GM18858 (cell line): ENCODE measurements around the gene DCAF4L1.

Experiments
- ATAC-seq: cut with Tn5 transposase; IDR thresholded peaks from one replicate; pipeline ENCODE4 v1.9.1; 2021; ENCODE audit not compliant: unreplicated experiment

DCAF4L1 gene

GRCh38 chr4:41990365-41991111 is 9.0 kb downstream of the DCAF4L1 start, which contains the start of gene SLC30A9:
Gene SLC30A9 (plus strand): TSS chr4:41990530. CDS start chr4:41990652, 122 bp downstream.
- peak; percentile 98 for ATAC-seq

- no peak for ATAC-seq
Measured at GRCh38 chr4:41991916-41992767, 10.6 kb downstream of the DCAF4L1 start.

GRCh38 chr4:41992967-41993857 is 11.7 kb downstream of the DCAF4L1 start:
- ATAC-seq = no peak

GRCh38 chr4:41994461-41994985 is 13.0 kb downstream of the DCAF4L1 start:
- no peak for ATAC-seq

GRCh38 chr4:41998019-41998418 is 16.5 kb downstream of the DCAF4L1 start:
- ATAC-seq = no peak

- no peak for ATAC-seq
Measured at GRCh38 chr4:41999321-41999720, 17.8 kb downstream of the DCAF4L1 start.

GRCh38 chr4:42008011-42008786 is 26.6 kb downstream of the DCAF4L1 start:
- no peak for ATAC-seq

- no peak for ATAC-seq
Measured at GRCh38 chr4:42015438-42015837, 33.9 kb downstream of the DCAF4L1 start.

- no peak for ATAC-seq
Measured at GRCh38 chr4:42018451-42018850, 36.9 kb downstream of the DCAF4L1 start.
